ENCODE results near the gene MLYCD.

Gene MLYCD

GRCh38 chr16:83890359-83890758 is 8.6 kb upstream of the MLYCD start:
- no peaks in the 10 kb centered on the region for H3K27me3 ChIP-seq
- no peak for DNase-seq
- TF ChIP-seq, protein P1, sequence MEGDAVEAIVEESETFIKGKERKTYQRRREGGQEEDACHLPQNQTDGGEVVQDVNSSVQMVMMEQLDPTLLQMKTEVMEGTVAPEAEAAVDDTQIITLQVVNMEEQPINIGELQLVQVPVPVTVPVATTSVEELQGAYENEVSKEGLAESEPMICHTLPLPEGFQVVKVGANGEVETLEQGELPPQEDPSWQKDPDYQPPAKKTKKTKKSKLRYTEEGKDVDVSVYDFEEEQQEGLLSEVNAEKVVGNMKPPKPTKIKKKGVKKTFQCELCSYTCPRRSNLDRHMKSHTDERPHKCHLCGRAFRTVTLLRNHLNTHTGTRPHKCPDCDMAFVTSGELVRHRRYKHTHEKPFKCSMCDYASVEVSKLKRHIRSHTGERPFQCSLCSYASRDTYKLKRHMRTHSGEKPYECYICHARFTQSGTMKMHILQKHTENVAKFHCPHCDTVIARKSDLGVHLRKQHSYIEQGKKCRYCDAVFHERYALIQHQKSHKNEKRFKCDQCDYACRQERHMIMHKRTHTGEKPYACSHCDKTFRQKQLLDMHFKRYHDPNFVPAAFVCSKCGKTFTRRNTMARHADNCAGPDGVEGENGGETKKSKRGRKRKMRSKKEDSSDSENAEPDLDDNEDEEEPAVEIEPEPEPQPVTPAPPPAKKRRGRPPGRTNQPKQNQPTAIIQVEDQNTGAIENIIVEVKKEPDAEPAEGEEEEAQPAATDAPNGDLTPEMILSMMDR (IDR thresholded peaks at IDR 0.05; ENCODE audit: low read depth, low read length), result no peak
- H3K4me1 ChIP-seq, result no peaks in the 10 kb centered on the region
- no peaks in the 10 kb centered on the region for H3K36me3 ChIP-seq
- no peaks in the 10 kb centered on the region for H3K9me3 ChIP-seq
- H3K4me3 ChIP-seq (ENCODE audit: low read depth, low read length), result no peak overlapping the region

- Histone ChIP-seq H3K9me3 (no peaks in the 10 kb centered on the region), H3K27me3 (no peaks in the 10 kb centered on the region), H3K4me1 (no peaks in the 10 kb centered on the region), H3K36me3 (no peaks in the 10 kb centered on the region), H3K4me3 (ENCODE audit: low read depth, low read length) (no peak overlapping the region)
- TF ChIP-seq, protein P1 (IDR thresholded peaks at IDR 0.05; ENCODE audit: low read depth, low read length), result no peak
- DNase-seq, result no peak
Measured at GRCh38 chr16:83891742-83892141, 7.2 kb upstream of the MLYCD start.

GRCh38 chr16:83895243-83895642 is 3.7 kb upstream of the MLYCD start:
- Histone ChIP-seq H3K27me3 (no peaks in the 10 kb centered on the region), H3K9me3 (no peaks in the 10 kb centered on the region), H3K4me1 (no peaks in the 10 kb centered on the region; the same call in none of the 2 replicates), H3K36me3 (no peaks in the 10 kb centered on the region), H3K4me3 (ENCODE audit: low read depth, low read length) (no peak overlapping the region)
- no peak for DNase-seq
- TF ChIP-seq, protein P1 (IDR thresholded peaks at IDR 0.05; ENCODE audit: low read depth, low read length), result no peak

GRCh38 chr16:83895942-83896341 is 3.0 kb upstream of the MLYCD start:
- Histone ChIP-seq H3K4me3 (ENCODE audit: low read depth, low read length) (no peak overlapping the region), H3K4me1 (no peaks in the 10 kb centered on the region; the same call in none of the 2 replicates), H3K27me3 (no peaks in the 10 kb centered on the region), H3K36me3 (no peaks in the 10 kb centered on the region), H3K9me3 (no peaks in the 10 kb centered on the region)
- TF ChIP-seq, protein P1 (IDR thresholded peaks at IDR 0.05; ENCODE audit: low read depth, low read length), result no peak
- DNase-seq, result no peak

DNA sequence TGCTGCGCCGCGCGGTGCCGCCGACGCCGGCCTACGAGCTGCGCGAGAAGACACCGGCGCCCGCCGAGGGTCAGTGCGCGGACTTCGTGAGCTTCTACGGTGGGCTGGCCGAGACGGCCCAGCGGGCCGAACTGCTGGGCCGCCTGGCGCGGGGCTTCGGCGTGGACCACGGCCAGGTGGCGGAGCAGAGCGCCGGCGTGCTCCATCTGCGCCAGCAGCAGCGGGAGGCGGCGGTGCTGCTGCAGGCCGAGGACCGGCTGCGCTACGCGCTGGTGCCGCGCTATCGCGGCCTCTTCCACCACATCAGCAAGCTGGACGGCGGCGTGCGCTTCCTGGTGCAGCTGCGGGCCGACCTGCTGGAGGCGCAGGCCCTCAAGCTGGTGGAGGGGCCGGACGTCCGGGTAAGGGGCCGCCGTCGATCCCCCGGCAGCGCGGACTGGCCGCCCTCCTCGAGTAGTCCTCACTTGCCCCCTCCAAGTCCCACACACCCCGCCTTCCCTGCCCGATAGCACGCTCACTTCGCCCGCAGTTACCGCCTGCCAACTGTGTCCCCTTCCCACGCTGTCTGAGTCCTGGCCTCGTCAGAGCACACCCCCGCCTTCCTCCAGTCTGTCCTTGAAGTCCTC is 470 bp downstream of the MLYCD start:
- TF ChIP-seq, protein P1 (IDR thresholded peaks at IDR 0.05; ENCODE audit: low read depth, low read length), result no peak
- Histone ChIP-seq H3K4me1 (no peaks in the 10 kb centered on the region; the same call in none of the 2 replicates), H3K36me3 (no peaks in the 10 kb centered on the region), H3K4me3 (ENCODE audit: low read depth, low read length) (peak overlapping the region; percentile 53), H3K9me3 (no peaks in the 10 kb centered on the region), H3K27me3 (no peaks in the 10 kb centered on the region)
- DNase-seq, result peak; percentile 57

GRCh38 chr16:83899978-83900377 is 1.1 kb downstream of the MLYCD start:
- no peaks in the 10 kb centered on the region for H3K36me3 ChIP-seq
- H3K9me3 ChIP-seq, result no peaks in the 10 kb centered on the region
- no peaks in the 10 kb centered on the region for H3K27me3 ChIP-seq
- peak overlapping the region; percentile 53 for H3K4me3 ChIP-seq (ENCODE audit: low read depth, low read length)
- H3K4me1 ChIP-seq, result no peaks in the 10 kb centered on the region; the same call in none of the 2 replicates
- TF ChIP-seq, protein P1 (IDR thresholded peaks at IDR 0.05; ENCODE audit: low read depth, low read length), result no peak
- no peak for DNase-seq
